ENCODE data around the gene LCLAT1. TPM values are rescaled to one million over a fixed set of nuclear protein-coding genes. Genes with fewer than 3 reads are reported as not detected.

The LCLAT1 gene
- total and polyA plus RNA-seq, 4 donors: 2.4 to 14.6 (median 10.7) TPM

DNA sequence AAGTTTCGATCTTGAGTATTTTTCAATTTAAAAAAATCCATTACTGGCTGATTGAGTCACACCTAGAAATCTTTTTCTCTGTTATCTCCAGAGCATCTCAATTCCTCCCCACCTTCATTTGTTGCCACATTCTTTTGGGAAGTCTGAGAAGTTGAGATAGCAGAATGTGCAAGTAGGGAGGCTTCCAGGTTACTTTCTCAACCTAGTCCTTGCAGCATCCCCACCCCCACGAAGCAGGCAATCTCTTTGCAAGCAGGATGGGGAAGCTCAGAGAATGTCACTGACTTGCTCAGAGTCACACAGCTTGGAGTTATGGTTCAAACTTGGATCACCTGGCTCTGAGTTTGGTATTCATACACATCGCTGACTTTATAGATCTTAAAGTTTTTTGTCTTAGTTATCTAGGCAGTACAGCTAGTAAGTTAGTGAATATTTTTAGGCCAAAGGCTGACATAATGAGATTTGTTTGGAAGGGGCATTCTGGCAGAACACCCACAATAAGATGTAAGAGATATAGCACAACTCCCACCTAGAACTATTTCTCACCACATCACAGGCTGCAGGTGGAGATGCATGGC, 25.9 kb upstream of the LCLAT1 start:
- Histone ChIP-seq H3K9me3 (ENCODE audit: control insufficient read depth in 4 of 4, low read length in 3 of 4) (no peaks in the 10 kb centered on the region), H3K4me3 (ENCODE audit: low read depth in 1 of 3, low read length in 3 of 3) (no peak overlapping the region), H3K36me3 (ENCODE audit: control insufficient read depth in 4 of 4, insufficient read depth in 3 of 4, low read depth in 1 of 4, low read length in 3 of 4) (no peaks in the 10 kb centered on the region), H3K4me1 (ENCODE audit: control insufficient read depth in 4 of 4, insufficient read depth in 4 of 4, low read length in 3 of 4) (no peaks in the 10 kb centered on the region), H3K9ac (ENCODE audit: low read depth in 1 of 2, low read length in 2 of 2) (no peak overlapping the region), H3K27me3 (ENCODE audit: control insufficient read depth in 4 of 4, insufficient read depth in 4 of 4, low read length in 3 of 4) (no peaks in the 10 kb centered on the region), H3K27ac (ENCODE audit: low read depth in 1 of 2, low read length in 2 of 2) (peak overlapping the region in 1 of 2 donors; percentile 12)
- no peak for DNase-seq (ENCODE audit: low spot score)
- TF ChIP-seq NR2F2 (IDR thresholded peaks at IDR 0.05) (no peak), SP1 (IDR thresholded peaks at IDR 0.05) (no peak), RAD21 (IDR thresholded peaks at IDR 0.05) (no peak), FOXA2 (IDR thresholded peaks at IDR 0.05) (no peak), HNF4A (conservative IDR thresholded peaks at IDR 0.05) (no peak), FOXA1 (IDR thresholded peaks at IDR 0.05) (no peak), RXRA (IDR thresholded peaks at IDR 0.05) (no peak), HNF4G (IDR thresholded peaks at IDR 0.05) (no peak), TAF1 (conservative IDR thresholded peaks at IDR 0.05) (no peak), JUND (IDR thresholded peaks at IDR 0.05) (no peak)
- TF ChIP-seq, protein P1, sequence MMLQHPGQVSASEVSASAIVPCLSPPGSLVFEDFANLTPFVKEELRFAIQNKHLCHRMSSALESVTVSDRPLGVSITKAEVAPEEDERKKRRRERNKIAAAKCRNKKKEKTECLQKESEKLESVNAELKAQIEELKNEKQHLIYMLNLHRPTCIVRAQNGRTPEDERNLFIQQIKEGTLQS (IDR thresholded peaks at IDR 0.05): no peak
- TF ChIP-seq, protein P2, sequence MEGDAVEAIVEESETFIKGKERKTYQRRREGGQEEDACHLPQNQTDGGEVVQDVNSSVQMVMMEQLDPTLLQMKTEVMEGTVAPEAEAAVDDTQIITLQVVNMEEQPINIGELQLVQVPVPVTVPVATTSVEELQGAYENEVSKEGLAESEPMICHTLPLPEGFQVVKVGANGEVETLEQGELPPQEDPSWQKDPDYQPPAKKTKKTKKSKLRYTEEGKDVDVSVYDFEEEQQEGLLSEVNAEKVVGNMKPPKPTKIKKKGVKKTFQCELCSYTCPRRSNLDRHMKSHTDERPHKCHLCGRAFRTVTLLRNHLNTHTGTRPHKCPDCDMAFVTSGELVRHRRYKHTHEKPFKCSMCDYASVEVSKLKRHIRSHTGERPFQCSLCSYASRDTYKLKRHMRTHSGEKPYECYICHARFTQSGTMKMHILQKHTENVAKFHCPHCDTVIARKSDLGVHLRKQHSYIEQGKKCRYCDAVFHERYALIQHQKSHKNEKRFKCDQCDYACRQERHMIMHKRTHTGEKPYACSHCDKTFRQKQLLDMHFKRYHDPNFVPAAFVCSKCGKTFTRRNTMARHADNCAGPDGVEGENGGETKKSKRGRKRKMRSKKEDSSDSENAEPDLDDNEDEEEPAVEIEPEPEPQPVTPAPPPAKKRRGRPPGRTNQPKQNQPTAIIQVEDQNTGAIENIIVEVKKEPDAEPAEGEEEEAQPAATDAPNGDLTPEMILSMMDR (IDR thresholded peaks at IDR 0.05; ENCODE audit: low read depth, low read length, missing input control): no peak
- TF ChIP-seq, protein P3, sequence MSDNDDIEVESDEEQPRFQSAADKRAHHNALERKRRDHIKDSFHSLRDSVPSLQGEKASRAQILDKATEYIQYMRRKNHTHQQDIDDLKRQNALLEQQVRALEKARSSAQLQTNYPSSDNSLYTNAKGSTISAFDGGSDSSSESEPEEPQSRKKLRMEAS (IDR thresholded peaks at IDR 0.05): no peak
- TF ChIP-seq, protein P4, sequence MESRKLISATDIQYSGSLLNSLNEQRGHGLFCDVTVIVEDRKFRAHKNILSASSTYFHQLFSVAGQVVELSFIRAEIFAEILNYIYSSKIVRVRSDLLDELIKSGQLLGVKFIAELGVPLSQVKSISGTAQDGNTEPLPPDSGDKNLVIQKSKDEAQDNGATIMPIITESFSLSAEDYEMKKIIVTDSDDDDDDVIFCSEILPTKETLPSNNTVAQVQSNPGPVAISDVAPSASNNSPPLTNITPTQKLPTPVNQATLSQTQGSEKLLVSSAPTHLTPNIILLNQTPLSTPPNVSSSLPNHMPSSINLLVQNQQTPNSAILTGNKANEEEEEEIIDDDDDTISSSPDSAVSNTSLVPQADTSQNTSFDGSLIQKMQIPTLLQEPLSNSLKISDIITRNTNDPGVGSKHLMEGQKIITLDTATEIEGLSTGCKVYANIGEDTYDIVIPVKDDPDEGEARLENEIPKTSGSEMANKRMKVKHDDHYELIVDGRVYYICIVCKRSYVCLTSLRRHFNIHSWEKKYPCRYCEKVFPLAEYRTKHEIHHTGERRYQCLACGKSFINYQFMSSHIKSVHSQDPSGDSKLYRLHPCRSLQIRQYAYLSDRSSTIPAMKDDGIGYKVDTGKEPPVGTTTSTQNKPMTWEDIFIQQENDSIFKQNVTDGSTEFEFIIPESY (IDR thresholded peaks at IDR 0.05): no peak
- TF ChIP-seq, protein P5, sequence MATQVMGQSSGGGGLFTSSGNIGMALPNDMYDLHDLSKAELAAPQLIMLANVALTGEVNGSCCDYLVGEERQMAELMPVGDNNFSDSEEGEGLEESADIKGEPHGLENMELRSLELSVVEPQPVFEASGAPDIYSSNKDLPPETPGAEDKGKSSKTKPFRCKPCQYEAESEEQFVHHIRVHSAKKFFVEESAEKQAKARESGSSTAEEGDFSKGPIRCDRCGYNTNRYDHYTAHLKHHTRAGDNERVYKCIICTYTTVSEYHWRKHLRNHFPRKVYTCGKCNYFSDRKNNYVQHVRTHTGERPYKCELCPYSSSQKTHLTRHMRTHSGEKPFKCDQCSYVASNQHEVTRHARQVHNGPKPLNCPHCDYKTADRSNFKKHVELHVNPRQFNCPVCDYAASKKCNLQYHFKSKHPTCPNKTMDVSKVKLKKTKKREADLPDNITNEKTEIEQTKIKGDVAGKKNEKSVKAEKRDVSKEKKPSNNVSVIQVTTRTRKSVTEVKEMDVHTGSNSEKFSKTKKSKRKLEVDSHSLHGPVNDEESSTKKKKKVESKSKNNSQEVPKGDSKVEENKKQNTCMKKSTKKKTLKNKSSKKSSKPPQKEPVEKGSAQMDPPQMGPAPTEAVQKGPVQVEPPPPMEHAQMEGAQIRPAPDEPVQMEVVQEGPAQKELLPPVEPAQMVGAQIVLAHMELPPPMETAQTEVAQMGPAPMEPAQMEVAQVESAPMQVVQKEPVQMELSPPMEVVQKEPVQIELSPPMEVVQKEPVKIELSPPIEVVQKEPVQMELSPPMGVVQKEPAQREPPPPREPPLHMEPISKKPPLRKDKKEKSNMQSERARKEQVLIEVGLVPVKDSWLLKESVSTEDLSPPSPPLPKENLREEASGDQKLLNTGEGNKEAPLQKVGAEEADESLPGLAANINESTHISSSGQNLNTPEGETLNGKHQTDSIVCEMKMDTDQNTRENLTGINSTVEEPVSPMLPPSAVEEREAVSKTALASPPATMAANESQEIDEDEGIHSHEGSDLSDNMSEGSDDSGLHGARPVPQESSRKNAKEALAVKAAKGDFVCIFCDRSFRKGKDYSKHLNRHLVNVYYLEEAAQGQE (IDR thresholded peaks at IDR 0.05): no peak
- 84% methylated on average over 3 of the region's 3 CpGs for WGBS
